Measurements from ENCODE around the gene GPAT2.
"Not testable (repeated sequence)": the region's sequence is repeated elsewhere in the genome, so short reads cannot be mapped to it uniquely, and the experiment has no call there.

DNA sequence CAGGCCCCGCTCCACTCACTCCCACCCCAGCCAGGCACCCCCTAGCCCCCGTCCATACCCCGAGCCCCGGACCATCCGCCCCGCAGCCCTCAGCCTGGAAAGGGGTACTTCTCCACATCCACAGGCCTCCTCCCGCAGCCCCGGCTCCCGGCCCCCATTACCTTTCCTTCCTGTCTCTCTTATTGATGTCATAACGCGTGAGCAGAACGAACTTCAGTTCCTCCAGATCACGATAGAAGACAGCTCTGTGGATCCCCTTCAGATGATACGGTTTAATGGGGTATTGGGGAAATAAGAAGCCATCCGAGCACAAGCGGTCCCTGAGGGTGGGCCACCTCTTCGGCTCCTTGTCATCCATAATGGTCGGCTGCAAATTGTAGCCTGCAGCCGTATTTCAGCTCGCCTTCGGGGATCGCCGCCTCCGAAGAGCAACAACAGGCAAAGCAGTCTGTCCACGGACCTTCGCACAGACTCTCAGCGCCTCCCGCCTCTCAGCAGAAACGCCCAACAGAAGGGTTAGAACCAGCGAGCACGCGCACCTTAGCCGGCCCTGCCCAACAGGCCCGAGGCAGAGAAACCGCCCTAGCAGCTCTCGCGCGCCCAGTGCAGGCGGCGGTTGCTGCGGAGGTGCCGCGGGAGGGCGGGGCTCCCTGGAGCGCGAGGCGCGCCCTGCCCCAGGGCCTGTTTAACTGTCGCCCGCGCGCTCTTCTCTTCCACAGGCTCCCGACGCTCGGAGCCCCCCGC is 43.2 kb downstream of the GPAT2 start, which contains the start of gene ANKRD36C:
- TF ChIP-seq, protein P1, sequence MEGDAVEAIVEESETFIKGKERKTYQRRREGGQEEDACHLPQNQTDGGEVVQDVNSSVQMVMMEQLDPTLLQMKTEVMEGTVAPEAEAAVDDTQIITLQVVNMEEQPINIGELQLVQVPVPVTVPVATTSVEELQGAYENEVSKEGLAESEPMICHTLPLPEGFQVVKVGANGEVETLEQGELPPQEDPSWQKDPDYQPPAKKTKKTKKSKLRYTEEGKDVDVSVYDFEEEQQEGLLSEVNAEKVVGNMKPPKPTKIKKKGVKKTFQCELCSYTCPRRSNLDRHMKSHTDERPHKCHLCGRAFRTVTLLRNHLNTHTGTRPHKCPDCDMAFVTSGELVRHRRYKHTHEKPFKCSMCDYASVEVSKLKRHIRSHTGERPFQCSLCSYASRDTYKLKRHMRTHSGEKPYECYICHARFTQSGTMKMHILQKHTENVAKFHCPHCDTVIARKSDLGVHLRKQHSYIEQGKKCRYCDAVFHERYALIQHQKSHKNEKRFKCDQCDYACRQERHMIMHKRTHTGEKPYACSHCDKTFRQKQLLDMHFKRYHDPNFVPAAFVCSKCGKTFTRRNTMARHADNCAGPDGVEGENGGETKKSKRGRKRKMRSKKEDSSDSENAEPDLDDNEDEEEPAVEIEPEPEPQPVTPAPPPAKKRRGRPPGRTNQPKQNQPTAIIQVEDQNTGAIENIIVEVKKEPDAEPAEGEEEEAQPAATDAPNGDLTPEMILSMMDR (conservative IDR thresholded peaks at IDR 0.05 in 1 of 2, IDR thresholded peaks at IDR 0.05 in 1 of 2; ENCODE audit: extremely low read depth in 1 of 2, insufficient read depth in 1 of 2, low read depth in 1 of 2, low read length in 2 of 2) = not testable (repeated sequence)
- TF ChIP-seq EZH2 (IDR thresholded peaks at IDR 0.05; ENCODE audit: borderline replicate concordance, low read length) = not testable (repeated sequence)

All from mammary epithelial cell (primary cell).